NCI-H2171 (cell line): ENCODE measurements around the gene ALDH18A1.
A peak's percentile ranks its signal among the peaks of the same experiment; 100 is the strongest.
"Not testable (repeated sequence)": the region's sequence is repeated elsewhere in the genome, so short reads cannot be mapped to it uniquely, and the experiment has no call there.

Experiments used
- DNase-seq: peaks from one replicate; lab custom pipeline; 2025; lab: John Stamatoyannopoulos, UW

ALDH18A1 gene

GRCh38 chr10:95656291-95657164 is at the start of gene ALDH18A1:
Gene ALDH18A1 (minus strand): TSS chr10:95656711. CDS start chr10:95653377, 3,334 bp downstream.
- peak; percentile 71 for DNase-seq

DNA sequence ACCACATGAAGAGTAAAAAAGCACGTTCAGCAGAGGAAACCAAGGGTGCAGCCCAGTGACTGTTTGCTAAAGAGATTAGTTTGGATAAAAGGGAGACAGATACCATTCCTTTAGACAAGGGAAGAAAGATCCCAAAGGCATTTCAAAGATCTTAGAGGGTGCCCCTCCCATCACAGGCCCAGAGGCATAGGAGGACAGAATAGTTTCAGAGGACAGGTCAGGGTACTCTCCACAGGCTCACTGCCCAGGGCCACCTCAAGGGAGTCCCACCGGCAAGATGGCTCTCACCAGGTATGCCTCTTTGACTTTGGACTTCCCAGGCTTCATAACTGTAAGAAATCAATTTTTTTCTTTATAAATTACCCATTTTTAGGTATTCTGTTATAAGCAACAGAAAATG is 41.9 kb upstream of the ALDH18A1 start:
- DNase-seq = no peak

DNA sequence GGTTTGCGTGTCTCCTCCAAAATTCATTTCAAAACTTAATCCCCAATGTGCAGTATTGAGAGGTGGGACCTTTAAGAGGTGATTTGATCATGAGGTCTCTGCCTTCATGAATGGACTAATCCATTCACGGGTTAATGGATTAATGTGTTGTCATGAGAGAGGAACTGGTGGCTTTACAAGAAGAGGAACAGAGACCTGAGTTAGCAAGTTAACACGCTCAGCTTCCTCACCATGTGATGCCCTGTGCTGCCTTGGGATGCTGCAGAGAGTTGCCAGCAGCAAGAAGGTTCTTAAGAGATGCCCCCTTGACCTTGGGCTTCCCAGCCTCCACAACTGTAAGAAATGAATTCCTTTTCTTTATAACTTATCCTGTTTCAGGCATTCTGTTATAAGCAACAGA is 40.9 kb upstream of the ALDH18A1 start:
- DNase-seq = no peak

DNA sequence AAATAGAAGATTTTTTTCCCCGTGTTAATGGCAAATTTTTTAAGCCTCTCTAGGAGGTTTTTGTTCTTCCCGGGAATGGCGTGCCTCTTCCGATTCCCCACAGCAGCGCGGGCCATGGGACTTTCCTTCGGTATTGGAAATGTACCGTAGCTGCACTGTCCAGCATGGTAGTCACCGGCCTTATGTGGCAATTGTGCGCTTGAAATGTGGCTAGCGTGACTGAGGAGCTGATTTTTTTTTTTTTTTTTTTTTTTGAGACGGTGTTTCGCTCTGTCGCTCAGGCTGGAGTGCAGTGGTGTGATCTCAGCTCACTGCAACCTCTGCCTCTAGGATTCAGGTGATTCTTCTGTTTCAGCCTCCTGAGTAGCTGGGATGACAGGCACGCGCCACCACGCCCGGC is 38.2 kb upstream of the ALDH18A1 start:
- DNase-seq = no peak

GRCh38 chr10:95693668-95694534 is 37.4 kb upstream of the ALDH18A1 start, which contains the start of gene TCTN3:
Gene TCTN3 (minus strand): TSS chr10:95693927. CDS start chr10:95693899, 28 bp downstream.
- DNase-seq = peak; percentile 92

GRCh38 chr10:95693071-95693667 is 36.7 kb upstream of the ALDH18A1 start:
- no peak for DNase-seq

DNA sequence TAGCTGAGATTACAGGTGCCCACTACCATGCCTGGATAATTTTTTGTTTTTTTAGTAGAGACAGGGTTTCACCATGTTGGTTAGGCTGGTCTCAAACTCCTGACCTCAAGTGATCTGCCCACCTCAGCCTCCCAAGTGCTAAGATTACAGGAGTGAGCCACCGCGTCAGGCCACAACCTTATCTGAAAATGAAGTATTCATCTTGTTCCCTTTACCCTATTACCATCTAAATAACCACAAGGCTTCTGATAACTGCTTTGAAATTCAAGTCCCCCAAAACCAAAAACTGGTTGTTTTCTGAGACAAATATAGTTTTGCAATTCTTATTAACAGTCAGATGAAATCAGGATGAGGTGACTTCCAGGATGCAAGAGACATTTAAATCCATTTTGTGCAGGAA is 34.8 kb upstream of the ALDH18A1 start:
- no peak for DNase-seq

DNA sequence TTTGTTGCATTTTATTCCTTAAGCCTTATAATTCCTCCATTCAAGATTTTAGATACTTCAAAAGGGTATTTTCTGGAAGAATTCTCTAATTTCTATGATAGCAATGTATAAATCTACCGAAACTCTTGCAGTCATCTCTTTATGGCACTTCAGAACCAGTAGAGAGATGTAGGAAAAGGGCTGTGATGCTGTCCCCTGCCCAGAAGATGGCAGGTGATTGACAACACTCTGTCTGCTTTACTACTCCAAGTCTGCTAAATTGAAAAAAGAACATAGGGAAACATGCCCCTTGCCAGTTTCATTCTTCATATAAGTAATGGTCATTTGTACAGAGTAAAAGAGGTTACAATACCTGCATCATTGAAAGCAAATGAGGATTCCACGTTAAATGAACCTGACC is 32.1 kb upstream of the ALDH18A1 start:
- DNase-seq = no peak

- no peak for DNase-seq
These were observed 27.5 kb upstream of the ALDH18A1 start for GRCh38 chr10:95683966-95684365.

GRCh38 chr10:95675403-95676116 is 19.0 kb upstream of the ALDH18A1 start:
- DNase-seq = no peak

DNA sequence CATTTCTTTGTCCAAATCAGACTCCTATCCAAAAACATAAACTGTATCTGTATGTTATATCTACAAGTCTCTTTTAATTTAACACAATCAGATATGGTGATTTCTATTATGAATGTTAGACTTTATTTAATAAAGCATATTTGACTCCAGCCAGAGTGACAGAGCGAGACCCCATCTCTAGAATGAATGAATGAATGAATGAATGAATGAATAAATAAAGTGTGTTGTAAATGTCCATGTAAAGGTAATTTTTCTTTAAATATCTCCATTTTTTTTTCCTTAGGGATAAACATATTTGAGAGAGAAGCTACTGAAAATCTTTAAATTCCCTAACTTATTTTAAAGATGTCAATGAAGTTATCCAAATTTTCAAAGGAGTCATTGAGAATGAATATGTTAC is 18.1 kb upstream of the ALDH18A1 start:
- DNase-seq = no peak

DNA sequence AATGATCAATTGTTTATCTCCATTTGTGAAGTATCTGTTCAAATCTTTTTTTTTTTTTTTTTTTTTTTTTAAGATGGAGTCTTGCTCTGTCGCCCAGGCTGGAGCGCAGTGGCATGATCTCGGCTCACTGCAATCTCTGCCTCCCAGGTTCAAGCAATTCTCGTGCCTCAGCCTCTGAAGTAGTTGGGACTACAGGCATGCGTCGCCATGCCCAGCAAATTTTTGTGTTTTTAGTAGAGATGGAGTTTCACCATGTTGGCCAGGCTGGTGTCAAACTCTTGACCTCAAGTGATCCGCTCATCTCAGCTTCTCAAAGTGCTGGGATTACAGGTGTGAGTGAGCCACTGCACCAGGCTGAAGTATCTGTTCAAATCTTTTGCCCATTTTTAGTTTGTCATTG is 16.1 kb upstream of the ALDH18A1 start:
- DNase-seq = not testable (repeated sequence)

- DNase-seq = no peak
These were observed 8.0 kb upstream of the ALDH18A1 start for GRCh38 chr10:95664543-95664942.

- no peak for DNase-seq
These were observed 7.0 kb upstream of the ALDH18A1 start for GRCh38 chr10:95663496-95663895.

GRCh38 chr10:95661818-95662217 is 5.3 kb upstream of the ALDH18A1 start:
- no peak for DNase-seq

- DNase-seq = no peak
These were observed 3.8 kb upstream of the ALDH18A1 start for GRCh38 chr10:95660283-95660682.

DNA sequence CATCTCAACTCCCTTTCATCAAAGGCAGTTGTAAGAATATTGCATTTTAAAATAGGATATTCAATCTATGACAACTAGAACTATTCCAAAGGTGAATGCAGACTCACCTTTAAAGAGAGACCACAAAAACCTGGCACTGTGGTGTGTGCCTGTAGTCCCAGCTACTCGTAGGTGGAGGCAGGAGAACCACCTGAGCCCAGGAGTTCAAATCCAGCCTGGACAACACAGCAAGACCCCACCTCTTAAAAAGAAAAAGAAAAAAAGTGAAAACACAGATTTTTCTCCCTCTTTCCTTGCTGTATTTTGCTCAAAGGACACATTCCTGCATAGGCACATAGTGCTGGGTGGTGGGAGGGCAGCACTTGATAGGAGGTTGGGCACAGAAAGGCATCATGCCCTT is 739 bp upstream of the ALDH18A1 start:
- no peak for DNase-seq

- DNase-seq = no peak
These were observed 780 bp downstream of the ALDH18A1 start for GRCh38 chr10:95655571-95656290.

DNA sequence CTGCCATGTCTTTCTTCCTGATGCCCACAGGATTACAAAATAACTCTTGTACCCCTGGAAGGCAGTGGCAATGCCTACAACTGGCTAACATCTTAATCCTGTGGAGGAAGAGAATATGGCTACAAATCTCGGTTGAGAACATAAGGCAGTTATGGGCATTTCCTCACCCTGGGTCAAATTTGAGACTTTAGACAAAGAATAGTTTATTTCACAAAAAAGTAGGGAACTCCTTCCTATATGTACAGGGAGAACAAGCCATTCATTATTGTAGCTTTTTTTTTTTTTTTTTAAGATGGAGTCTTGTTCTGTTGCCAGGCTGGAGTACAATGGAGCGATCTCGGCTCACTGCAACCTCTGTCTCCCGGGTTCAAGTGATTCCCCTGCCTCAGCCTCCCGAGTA is 2.6 kb downstream of the ALDH18A1 start:
- DNase-seq = no peak

DNA sequence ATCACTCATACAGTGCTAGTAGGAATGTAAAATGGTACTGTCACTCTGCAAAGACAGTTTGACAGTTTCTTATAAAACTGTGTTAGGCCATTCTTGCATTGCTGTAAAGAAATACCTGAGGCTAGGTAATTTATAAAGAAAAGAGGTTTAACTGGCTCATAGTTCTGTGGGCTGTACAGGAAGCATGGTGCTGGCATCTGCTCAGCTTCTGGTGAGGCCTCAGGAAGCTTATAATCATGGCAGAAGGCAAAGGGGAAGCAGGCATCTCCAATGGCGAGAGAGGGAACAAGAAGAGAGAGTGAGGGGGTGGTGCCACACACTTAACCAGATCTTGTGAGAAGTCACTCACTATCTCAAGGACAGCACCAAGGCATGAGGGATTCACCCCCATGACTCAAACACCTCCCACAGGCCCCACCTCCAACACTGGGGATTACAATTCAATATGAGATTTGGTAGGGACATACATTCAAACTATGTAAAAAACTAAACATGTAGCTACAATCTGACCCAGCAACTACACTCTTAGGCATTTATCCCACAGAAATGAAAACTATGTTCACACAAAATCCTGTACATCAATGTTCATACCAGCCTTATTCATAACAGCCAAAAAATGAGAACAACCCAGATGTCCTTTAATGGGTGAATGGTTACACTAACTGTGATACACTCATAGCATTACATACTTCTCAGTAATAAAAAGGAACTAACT is 5.0 kb downstream of the ALDH18A1 start:
- DNase-seq = no peak
